PC-9 (cell line): ENCODE data around the gene FAM174C. TPM values are rescaled to one million over a fixed set of nuclear protein-coding genes. Genes with fewer than 3 reads are reported as not detected.

ENCODE experiments used
- BruUV-seq: library from RNA; stranded (reverse); fragments of 400-500 nt; replicated peaks from 2 replicates; lab custom pipeline; 2021; lab: Mats Ljungman, UMichigan
- CTCF ChIA-PET: fragments of 300-600 bp; sonication (Branson Sonifier 250); formaldehyde crosslinking; loops from one replicate; lab custom pipeline; 2022; ENCODE audit warnings: antibody characterized with exemption; lab: Charles Lee
- POLR2A ChIA-PET: fragments of 300-600 bp; sonication (Branson Sonifier 250); formaldehyde crosslinking; loops from one replicate; lab custom pipeline; 2022; ENCODE audit warnings: antibody characterized with exemption; ENCODE audit not compliant: unreplicated experiment; lab: Charles Lee
- DNase-seq, 2 experiments: peaks; one replicate each; pipeline versions ENCODE4 v3.0.0 to v3.0.0-alpha.2; 2015 to 2022; ENCODE audit warnings: mixed read lengths in 1 of 2
- H2AFZ ChIP-seq: fragments of 200-600 bp; sonication (generic); 2 replicates; pipeline ENCODE4 v1.8.1; 2017; ENCODE audit warnings: antibody characterized with exemption
- H3F3A ChIP-seq: fragments of 200-600 bp; sonication (generic); 2 replicates; pipeline ENCODE4 v1.8.1; 2017; ENCODE audit warnings: antibody characterized with exemption, mild to moderate bottlenecking, low read depth; ENCODE audit not compliant: insufficient read depth
- H3K27ac ChIP-seq: fragments of 200-600 bp; sonication (generic); 2 replicates; pipeline ENCODE4 v1.6.1; 2016; ENCODE audit warnings: mixed run types
- H3K27me3 ChIP-seq: fragments of 200-600 bp; sonication (generic); 2 replicates; pipeline ENCODE4 v1.6.1; 2016; ENCODE audit warnings: low read depth, mixed run types; ENCODE audit not compliant: insufficient read depth
- H3K36me3 ChIP-seq: fragments of 200-600 bp; sonication (generic); 2 replicates; pipeline ENCODE4 v1.6.1; 2016; ENCODE audit warnings: low read depth, mixed run types
- H3K4me1 ChIP-seq: fragments of 200-600 bp; sonication (generic); replicated peaks from 2 replicates; pipeline ENCODE4 v1.6.1; 2016; ENCODE audit warnings: mixed run types; ENCODE audit not compliant: insufficient read depth
- H3K4me2 ChIP-seq: fragments of 200-600 bp; sonication (generic); 2 replicates; pipeline ENCODE4 v1.6.1; 2017; ENCODE audit warnings: mixed run types
- H3K4me3 ChIP-seq: fragments of 200-600 bp; sonication (generic); 2 replicates; pipeline ENCODE4 v1.6.1; 2016; ENCODE audit warnings: mixed run types
- H3K79me2 ChIP-seq: fragments of 200-600 bp; sonication (generic); 2 replicates; pipeline ENCODE4 v1.6.1; 2017; ENCODE audit warnings: low read depth, mixed run types
- H3K9me2 ChIP-seq: fragments of 200-600 bp; sonication (generic); 2 replicates; pipeline ENCODE4 v1.8.1; 2017; ENCODE audit warnings: mild to moderate bottlenecking; ENCODE audit not compliant: insufficient read depth
- H3K9me3 ChIP-seq: fragments of 200-600 bp; sonication (generic); 2 replicates; pipeline ENCODE4 v1.8.1; 2016; ENCODE audit warnings: low read depth; ENCODE audit not compliant: insufficient read depth
- H4K20me1 ChIP-seq: fragments of 200-600 bp; sonication (generic); 2 replicates; pipeline ENCODE4 v1.8.1; 2017; ENCODE audit not compliant: insufficient read depth
- EZH2 ChIP-seq: fragments of 200-600 bp; sonication (generic); IDR thresholded peaks from 2 replicates; pipeline ENCODE4 v1.8.0; 2017; ENCODE audit warnings: antibody characterized with exemption, low read depth
- intact Hi-C: fragments of 100-400 bp; cut with micrococcal nuclease; formaldehyde crosslinking; loops from one replicate; pipeline ENCODE4 v1.10.0; 2022; ENCODE audit not compliant: unreplicated experiment
- total RNA-seq: library from RNA; stranded (reverse); gene quantifications from 2 replicates; pipeline ENCODE4 v1.2.3, GENCODE V29; 2021
- TF ChIP-seq, protein P1 (sequence below): fragments of 200-600 bp; sonication (generic); conservative IDR thresholded peaks from 2 replicates; pipeline ENCODE4 v1.6.1; 2017; ENCODE audit warnings: mixed run types, antibody characterized with exemption, mild to moderate bottlenecking, moderate library complexity

The FAM174C gene
- total RNA-seq, 1 experiment from 2014 or later, result 51.8 TPM

DNA sequence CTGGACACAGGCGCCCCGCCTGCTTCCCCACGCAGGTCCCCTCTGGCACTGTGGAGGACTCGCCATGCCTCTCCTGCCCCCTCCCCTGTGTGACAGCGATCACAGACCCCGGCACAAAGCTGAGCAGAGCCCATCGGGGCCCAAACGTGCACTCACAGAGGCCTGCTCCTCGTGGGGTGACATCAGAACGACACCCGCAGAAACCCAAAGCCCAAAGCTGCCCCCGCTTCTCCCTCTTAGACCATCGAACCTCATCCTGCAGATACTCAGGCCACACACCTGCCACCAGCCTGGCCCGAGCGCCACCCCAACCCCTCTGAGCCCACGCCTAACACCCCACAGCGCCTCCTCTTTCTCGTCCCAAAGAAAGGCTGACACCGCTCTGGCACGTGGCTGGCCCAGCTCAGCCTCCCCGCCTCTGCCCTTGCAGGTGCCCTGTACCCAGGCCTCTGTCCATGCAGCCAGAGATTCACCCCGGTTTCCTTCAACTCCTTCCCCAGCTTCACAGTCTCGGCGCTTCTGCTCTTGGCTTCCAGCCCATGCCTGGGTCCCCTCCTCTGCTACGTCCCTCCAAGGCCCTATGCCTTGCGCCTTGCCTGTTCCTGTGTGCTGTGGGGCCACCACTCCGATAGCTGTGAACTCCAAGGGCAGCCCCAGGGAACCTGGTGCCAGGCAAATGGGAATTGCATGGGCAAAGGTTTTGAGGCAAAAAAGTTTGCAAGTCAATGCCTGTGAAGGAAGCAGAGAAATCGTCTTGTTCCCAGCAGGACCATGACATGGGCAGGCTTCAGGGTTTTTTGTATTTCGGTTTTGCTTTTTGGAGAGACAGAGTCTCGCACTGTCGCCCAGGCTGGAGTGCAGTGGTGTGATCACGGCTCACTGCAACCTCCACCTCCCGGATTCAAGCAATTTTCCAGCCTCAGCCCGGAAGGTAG, 36.7 kb upstream of the FAM174C start:
- H3K4me2 ChIP-seq, result peak overlapping the region; percentile 53; the same call in 1 of the 2 replicates
- ChIA-PET CTCF (no interaction called here), POLR2A (no interaction called here)
- H4K20me1 ChIP-seq, result no peaks in the 10 kb centered on the region
- no peaks in the 10 kb centered on the region for H3K9me2 ChIP-seq
- intact Hi-C loops, result no loop called here
- TF ChIP-seq EZH2, result no peak
- TF ChIP-seq, protein P1, sequence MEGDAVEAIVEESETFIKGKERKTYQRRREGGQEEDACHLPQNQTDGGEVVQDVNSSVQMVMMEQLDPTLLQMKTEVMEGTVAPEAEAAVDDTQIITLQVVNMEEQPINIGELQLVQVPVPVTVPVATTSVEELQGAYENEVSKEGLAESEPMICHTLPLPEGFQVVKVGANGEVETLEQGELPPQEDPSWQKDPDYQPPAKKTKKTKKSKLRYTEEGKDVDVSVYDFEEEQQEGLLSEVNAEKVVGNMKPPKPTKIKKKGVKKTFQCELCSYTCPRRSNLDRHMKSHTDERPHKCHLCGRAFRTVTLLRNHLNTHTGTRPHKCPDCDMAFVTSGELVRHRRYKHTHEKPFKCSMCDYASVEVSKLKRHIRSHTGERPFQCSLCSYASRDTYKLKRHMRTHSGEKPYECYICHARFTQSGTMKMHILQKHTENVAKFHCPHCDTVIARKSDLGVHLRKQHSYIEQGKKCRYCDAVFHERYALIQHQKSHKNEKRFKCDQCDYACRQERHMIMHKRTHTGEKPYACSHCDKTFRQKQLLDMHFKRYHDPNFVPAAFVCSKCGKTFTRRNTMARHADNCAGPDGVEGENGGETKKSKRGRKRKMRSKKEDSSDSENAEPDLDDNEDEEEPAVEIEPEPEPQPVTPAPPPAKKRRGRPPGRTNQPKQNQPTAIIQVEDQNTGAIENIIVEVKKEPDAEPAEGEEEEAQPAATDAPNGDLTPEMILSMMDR, result no peak
- H3K4me3 ChIP-seq, result no peak overlapping the region
- H3K27ac ChIP-seq, result no peak overlapping the region
- BruUV-seq, result no TSS peak
- no peaks in the 10 kb centered on the region for H3K9me3 ChIP-seq
- H3F3A ChIP-seq, result peaks cover 27% of the 10 kb centered on the region; the same call in 1 of the 2 replicates
- no peaks in the 10 kb centered on the region for H3K36me3 ChIP-seq
- H3K27me3 ChIP-seq, result no peaks in the 10 kb centered on the region
- peaks cover 16% of the 10 kb centered on the region for H3K4me1 ChIP-seq
- H2AFZ ChIP-seq, result no peak overlapping the region
- no peak for DNase-seq
- H3K79me2 ChIP-seq, result peaks cover 9% of the 10 kb centered on the region

DNA sequence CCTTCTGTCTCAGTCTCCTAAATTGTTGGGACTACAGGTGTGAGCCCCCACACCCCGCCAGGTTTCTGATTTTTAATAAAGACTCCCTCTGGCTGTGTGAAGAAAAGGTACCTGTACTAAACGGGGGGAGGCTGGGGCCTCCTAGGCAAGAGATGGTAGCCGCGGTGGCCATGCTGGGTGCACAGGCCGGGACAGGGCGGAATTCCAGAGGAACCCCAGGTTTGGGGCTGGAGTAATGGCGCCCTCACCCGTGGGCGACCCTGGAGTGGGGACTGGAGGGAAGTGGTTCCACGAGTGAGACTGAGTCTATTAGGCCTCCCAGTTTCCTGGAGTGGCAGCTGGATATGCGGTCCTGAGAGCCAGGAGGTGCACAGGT, 35.9 kb upstream of the FAM174C start:
- ChIA-PET POLR2A (no interaction called here), CTCF (no interaction called here)
- no peak overlapping the region for H2AFZ ChIP-seq

More for the DNA sequence above, 35.9 kb upstream of the FAM174C start:
- Histone ChIP-seq H3K9me3 (no peaks in the 10 kb centered on the region), H3K36me3 (no peaks in the 10 kb centered on the region), H3K27ac (no peak overlapping the region), H3K79me2 (peaks cover 9% of the 10 kb centered on the region), H3K4me2 (0 out of 2 replicates have a peak overlapping the region, but pooled peaks have one; percentile 78), H4K20me1 (no peaks in the 10 kb centered on the region), H3F3A (peaks cover 27% of the 10 kb centered on the region; the same call in 1 of the 2 replicates), H3K27me3 (no peaks in the 10 kb centered on the region), H3K4me1 (peaks cover 17% of the 10 kb centered on the region), H3K4me3 (no peak overlapping the region), H3K9me2 (no peaks in the 10 kb centered on the region)
- DNase-seq, result no peak
- TF ChIP-seq EZH2, result no peak
- TF ChIP-seq, protein P1, result no peak
- intact Hi-C loops, result no loop called here
- BruUV-seq, result no TSS peak
